Measurements from ENCODE around the gene RPP25.
"Not testable (repeated sequence)": the region's sequence is repeated elsewhere in the genome, so short reads cannot be mapped to it uniquely, and the experiment has no call there.

Gene RPP25

GRCh38 chr15:74933573-74933972, 23.0 kb downstream of the RPP25 start:
- no peak for DNase-seq (ENCODE audit: low read depth, low spot score)
- no peak overlapping the region for H3K27ac ChIP-seq

GRCh38 chr15:74928771-74929198, 27.8 kb downstream of the RPP25 start:
- no peak overlapping the region for H3K27ac ChIP-seq
- no peak for DNase-seq (ENCODE audit: low read depth, low spot score)

- DNase-seq (ENCODE audit: low read depth, low spot score) = no peak
- H3K27ac ChIP-seq = no peak overlapping the region
Measured at GRCh38 chr15:74924525-74924924, 32.0 kb downstream of the RPP25 start.

GRCh38 chr15:74920456-74920855, 36.1 kb downstream of the RPP25 start:
- no peak overlapping the region for H3K27ac ChIP-seq
- DNase-seq (ENCODE audit: low read depth, low spot score) = no peak

- H3K27ac ChIP-seq = no peak overlapping the region
- no peak for DNase-seq (ENCODE audit: low read depth, low spot score)
Measured at GRCh38 chr15:74917676-74918075, 38.9 kb downstream of the RPP25 start.

- not testable (repeated sequence) for H3K27ac ChIP-seq
Measured at GRCh38 chr15:74913799-74914198, 42.8 kb downstream of the RPP25 start.

GRCh38 chr15:74913041-74913440, 43.5 kb downstream of the RPP25 start:
- DNase-seq (ENCODE audit: low read depth, low spot score) = no peak
- H3K27ac ChIP-seq = no peak overlapping the region

More at GRCh38 chr15:74913799-74914198, 42.8 kb downstream of the RPP25 start:
- not testable (repeated sequence) for DNase-seq (ENCODE audit: low read depth, low spot score)

GRCh38 chr15:74908635-74909034, 47.9 kb downstream of the RPP25 start:
- DNase-seq (ENCODE audit: low read depth, low spot score) = no peak
- H3K27ac ChIP-seq = no peak overlapping the region

- no peak for DNase-seq (ENCODE audit: low read depth, low spot score)
- H3K27ac ChIP-seq = peak overlapping the region; percentile 80
Measured at GRCh38 chr15:74907163-74907870, 49.3 kb downstream of the RPP25 start.

GRCh38 chr15:74906450-74907162, 50.0 kb downstream of the RPP25 start, which contains the start of gene FAM219B:
Gene FAM219B (minus strand): TSS chr15:74906851. CDS start chr15:74906800, 51 bp downstream.
- peak within 1 kb of the TSS; percentile 80 for H3K27ac ChIP-seq
- peak; percentile 16 for DNase-seq (ENCODE audit: low read depth, low spot score)

- peak overlapping the region; percentile 80 for H3K27ac ChIP-seq
- DNase-seq (ENCODE audit: low read depth, low spot score) = no peak
Measured at GRCh38 chr15:74906067-74906449, 50.5 kb downstream of the RPP25 start.

All from epithelial cell of prostate (primary cell).